Hippocampal formation (tissue), 2 donors: ENCODE measurements around the gene SGK2.
A peak's percentile ranks its signal among the peaks of the same experiment; 100 is the strongest.
"Not testable (repeated sequence)": the region's sequence is repeated elsewhere in the genome, so short reads cannot be mapped to it uniquely, and the experiment has no call there.

Experiments used
- DNase-seq, 2 donors: peaks; one replicate each; lab custom pipeline; 2025; lab: John Stamatoyannopoulos, UW

The SGK2 gene

DNA sequence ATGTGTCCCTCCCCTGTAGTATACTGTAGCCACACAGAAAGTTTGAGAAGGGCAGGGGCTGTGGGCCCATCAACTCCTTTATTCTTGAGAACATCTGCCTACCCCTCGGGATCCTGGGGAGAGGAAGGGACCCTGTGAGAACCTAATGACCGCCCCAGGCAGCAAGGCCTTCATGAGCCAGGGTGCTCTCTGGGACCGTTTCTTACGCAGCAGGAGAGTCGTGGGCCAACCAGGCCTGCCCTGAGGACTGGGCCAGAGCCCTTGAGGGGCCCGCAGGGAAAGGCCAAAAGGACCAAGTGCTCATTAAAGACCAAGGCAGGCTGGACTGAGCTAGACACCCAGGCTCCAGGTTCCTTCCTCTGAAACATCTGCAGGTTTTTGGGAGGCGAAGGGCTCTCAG is 5.2 kb downstream of the SGK2 start:
- DNase-seq, result no peak

DNA sequence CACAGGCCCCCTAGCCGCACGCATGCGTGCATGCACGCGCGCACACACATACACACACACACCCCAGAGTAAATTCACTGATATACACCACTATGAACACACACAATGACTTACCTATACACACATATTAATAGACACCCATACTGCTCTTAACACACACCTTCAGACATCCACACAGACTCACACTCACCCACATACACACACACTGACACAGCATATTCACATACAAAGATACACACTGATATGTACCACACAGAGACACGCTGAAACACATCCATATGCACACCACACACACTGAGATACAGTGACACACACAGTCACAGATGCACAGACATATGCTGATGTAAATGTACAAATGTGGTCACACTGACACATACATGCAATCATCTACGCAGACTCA is 5.6 kb downstream of the SGK2 start:
- no peak for DNase-seq

DNA sequence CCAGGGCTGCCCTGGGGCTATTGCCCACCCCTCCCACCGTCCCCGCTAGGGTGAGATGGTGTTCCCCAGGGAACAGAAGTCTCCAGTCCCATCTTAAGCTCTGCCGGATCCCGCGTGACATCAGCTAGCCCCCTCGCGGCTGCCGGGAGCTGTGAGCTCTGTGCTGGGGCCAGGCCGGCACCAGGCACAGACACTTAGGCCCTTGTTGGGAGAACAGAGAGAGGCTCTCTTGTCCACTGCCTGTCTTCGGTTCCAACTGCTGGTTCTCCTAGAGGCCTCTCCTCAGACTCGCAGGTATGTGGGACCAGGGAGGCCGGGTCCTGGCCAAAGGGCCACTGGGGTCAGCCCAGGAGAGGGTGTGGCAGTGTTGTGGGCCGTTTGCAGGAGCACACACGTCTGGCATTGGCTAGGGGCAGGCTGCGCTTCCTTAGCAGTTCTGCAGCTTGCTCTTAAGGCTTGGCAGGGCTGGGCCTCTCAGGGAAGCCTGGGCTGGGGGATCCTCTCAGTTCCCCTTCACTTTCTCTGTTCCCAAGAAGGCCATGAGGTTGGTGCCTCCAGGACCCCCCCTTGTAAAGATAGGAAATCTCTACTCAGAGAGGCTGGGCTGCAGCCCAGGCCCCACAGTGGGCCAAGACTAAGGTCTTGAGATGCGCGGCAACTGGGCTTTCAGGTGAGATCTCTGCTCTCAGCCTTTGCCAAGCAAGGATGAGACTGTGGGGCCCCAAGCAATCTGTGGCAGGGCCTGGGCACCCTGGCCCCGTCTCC is 6.3 kb downstream of the SGK2 start:
- DNase-seq, result peak; percentile 72 to 81

DNA sequence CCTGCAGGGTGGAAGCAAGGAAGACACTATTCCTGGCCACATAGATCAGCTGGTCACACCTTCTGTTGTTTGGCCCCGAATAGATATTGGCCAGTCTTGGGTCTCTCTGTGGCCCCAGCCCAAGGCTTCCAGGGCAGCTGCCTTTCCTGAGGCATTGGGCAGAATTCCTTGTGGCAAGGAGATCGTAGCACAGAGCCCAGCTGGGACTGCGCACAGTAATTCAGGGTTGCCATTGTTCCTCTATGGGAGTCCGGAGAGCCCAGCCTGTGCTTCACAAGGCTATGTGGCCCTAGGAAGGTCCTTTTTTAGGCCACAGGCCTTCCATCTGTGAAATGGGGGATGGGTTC is 6.9 kb downstream of the SGK2 start:
- DNase-seq, result peak in 1 of 2 donors; percentile 12

DNA sequence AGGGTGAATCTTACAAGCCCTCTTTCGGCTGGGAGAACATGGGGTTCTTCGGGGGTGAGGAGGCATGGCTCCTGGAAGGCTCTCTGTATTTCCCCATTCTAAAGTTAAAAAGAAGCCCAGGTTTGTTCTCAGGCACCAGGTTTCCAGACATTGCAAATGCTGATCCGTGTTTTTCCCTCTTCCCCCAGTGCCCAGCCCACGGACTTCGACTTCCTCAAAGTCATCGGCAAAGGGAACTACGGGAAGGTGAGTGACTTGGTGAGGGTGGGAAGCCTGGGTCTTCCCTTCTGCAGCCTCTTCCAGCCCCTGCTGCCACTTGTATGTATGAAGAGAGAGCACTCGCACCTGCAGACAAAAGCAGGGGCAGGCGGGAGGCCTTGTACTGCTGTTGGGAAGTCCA is 8.7 kb downstream of the SGK2 start:
- DNase-seq, result no peak

DNA sequence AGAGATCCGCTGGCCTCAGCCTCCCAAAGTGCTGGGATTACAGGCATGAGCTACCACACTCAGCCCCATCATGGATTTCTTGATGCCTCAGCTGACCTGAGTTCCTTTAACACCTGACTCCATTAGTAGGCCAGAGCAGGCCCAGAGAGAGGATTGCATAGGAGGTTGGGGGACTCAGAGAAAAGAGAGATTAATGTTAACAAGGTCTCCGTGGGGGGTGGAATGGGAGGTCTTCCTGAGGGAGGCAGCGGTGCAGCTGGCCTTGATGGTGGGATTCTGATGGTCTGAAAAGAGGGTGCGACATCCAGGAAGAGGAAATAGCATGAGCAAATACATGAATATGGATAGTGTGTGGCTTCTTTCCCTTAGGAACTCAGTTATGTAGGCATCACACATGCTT is 9.9 kb downstream of the SGK2 start:
- DNase-seq, result no peak

DNA sequence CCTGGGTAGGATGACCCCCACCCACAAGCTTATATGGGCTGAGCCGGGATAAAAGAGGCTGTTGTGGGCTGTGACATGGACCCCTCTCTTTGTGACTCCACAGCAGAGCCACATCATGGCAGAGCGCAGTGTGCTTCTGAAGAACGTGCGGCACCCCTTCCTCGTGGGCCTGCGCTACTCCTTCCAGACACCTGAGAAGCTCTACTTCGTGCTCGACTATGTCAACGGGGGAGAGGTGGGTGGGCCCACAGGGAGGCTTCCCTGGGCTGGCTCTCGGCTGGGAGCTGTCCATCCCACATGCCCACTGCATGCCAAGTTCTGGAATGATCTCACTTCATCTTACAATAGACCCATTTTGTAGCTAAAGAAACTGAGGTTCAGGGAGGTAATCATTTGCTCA is 10.5 kb downstream of the SGK2 start:
- DNase-seq, result no peak

DNA sequence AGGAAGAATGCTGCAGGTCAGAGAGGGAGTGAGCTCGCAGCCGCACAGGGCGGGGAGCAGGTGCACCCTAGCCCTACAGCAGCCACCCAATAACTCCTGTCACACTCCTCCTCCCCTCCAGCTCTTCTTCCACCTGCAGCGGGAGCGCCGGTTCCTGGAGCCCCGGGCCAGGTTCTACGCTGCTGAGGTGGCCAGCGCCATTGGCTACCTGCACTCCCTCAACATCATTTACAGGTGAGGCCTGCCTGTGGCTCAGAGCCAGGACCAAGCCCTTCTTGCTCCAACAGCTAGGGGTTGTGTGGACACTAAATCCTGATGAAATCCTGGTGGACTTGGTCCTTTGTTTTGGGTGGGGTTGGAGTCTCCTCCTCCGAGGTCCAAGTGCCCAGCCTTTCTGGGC is 11.7 kb downstream of the SGK2 start:
- no peak for DNase-seq

DNA sequence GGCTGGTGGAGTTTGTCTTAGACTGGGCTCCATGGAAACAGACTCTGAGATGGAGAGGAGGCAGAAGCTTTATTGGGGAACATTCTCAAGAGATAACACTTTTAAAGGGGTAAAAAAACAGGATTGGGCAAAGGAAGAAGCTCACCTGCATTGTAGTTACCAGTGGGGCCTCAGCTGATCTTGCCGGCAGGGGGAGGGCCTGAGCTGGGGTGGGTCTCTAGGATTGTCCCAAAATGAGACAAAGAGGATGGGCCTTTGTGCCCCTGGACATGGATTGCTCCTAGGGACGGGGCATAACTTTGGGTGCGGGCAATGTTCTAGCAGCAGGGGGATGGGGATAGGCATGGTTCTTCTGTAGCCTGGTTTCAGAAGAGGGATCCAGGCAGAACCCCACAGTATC is 12.5 kb downstream of the SGK2 start:
- no peak for DNase-seq

DNA sequence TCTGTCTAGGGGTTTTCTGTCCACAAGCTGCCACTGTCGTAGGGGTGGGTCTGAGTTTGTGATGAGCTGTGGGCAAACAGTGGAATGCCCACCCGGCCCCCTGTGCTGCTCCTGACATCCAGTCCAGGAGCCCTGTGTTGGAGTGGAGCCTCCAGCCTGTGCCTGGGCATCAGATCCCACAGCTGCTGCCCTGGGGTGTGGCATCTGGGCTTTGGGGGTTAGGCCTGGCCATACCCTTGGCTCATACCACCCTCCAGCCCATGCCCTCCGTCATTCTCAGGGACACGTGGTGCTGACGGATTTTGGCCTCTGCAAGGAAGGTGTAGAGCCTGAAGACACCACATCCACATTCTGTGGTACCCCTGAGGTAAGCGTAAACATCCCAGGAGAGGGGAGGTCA is 12.9 kb downstream of the SGK2 start:
- no peak for DNase-seq

DNA sequence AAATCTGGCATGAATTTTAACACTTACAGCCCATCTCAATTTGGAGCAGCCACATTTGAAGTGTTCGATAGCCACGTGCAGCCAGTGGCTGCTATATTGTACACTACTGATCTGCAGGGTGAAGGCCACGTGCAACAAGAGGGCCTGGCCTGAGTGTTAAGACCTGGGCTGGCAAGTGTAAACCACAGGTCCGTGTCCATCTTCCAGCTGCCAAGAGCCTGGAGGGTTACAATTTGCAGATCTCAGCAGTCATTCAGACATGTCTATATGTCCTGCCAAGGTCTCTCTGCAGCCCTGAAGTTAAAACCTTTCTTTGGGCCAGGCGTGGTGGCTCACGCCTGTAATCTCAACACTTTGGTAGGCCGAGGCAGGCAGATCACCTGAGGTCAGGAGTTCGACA is 14.1 kb downstream of the SGK2 start:
- DNase-seq, result no peak

DNA sequence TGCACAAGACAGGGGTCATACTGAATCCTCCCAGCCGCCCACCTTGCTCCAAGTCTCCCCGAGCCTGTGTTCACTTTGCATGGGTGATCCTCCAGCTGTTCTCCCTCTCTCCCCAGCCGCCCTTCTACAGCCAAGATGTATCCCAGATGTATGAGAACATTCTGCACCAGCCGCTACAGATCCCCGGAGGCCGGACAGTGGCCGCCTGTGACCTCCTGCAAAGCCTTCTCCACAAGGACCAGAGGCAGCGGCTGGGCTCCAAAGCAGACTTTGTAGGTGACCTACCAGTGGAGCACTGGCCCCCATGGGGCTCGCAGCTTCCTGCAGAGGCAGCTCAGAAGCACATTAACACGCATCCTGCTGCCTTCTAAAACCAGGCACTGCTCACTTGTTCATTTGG is 17.3 kb downstream of the SGK2 start:
- no peak for DNase-seq

DNA sequence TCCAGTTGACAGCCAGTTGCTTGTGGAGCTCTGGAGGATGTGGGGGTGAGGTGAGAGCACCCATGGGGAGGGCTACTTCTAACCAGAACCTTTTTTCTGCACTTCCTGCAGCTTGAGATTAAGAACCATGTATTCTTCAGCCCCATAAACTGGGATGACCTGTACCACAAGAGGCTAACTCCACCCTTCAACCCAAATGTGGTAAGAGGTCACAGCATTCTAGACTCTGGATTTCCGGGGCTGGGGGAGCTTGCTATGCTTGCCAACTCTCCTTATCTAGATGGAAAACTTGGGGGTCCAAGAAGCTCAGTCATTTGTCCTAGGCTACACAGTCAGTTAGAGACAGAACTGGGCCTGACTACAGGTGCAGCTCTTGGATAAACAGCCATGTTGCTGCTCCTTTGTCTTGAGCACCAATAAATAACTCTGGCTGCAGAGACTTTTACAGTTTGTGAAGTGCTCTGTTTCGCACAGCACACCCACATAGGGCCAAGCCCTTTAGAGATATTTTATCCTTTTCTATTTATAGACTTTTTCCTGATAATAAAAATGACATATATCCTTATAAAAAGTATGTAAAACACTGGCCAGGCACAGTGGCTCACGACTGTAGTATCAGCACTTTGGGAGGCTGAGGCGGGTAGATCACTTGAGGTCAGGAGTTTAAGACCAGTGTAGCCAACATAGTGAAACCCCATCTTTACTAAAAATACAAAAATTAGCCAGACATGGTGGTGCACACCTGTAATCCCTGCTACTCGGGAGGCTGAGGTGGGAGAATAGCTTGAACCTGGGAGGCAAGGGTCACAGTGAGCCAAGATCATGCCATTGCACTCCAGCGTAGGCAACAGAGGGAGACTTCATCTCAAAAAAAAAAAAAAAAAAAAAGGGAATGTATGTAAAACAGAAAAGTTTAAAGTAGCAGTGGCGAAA is 21.3 kb downstream of the SGK2 start:
- no peak for DNase-seq

DNA sequence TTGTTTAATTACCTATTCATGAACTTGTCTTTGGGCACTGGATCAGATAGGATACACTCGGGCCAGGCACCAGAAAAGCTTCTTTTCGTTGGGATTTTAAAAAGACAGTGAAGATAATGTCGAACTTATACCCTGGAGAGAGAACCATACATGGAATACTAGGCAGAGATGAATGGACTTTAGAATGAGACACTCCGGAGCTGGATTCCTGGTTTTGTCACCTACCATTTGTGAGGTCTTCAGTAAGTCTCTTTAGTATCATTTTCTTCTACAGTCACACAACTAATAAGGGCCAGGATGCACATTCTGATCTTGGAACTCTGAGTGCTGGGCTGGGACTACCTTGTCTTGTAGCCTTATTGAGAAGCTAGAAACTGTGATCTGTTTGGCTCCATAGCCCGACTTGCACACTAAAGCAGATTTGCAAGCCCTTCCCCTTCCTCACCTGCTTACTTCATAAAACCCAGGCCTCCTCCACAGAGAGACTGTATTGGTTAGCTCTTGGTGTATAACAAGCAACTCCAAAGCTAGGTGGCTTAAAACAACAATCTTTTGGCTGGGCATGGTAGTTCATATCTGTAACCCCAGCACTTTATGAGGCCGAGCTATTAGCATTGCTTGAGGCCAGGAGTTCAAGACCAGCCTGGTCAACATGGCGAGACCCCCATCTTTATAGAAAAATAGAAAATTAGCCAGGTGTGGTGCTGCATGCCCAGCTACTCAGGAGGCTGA is 24.5 kb downstream of the SGK2 start:
- DNase-seq, result no peak

DNA sequence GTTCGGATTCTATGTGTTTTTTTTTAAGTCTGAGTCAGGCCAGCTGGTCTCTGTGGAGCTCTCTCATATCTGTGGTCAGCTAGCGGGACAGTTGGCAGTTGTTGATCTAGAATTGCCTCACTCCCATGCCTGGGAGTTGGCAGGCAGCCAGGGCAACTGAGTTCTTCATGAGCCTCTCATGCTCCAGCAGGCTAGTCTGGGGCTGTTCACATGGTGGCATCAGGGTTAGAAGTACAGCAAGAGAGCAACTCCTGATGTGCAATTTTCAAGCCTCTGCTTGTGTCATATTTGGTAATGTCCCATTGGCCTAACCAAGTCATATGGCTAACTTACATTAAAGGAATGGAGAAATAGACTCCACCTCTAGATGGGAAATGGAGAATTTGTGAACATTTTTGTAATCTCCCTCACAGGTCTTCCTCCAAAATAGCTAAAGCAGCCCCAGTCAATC is 25.2 kb downstream of the SGK2 start:
- DNase-seq, result peak in 1 of 2 donors; percentile 46

DNA sequence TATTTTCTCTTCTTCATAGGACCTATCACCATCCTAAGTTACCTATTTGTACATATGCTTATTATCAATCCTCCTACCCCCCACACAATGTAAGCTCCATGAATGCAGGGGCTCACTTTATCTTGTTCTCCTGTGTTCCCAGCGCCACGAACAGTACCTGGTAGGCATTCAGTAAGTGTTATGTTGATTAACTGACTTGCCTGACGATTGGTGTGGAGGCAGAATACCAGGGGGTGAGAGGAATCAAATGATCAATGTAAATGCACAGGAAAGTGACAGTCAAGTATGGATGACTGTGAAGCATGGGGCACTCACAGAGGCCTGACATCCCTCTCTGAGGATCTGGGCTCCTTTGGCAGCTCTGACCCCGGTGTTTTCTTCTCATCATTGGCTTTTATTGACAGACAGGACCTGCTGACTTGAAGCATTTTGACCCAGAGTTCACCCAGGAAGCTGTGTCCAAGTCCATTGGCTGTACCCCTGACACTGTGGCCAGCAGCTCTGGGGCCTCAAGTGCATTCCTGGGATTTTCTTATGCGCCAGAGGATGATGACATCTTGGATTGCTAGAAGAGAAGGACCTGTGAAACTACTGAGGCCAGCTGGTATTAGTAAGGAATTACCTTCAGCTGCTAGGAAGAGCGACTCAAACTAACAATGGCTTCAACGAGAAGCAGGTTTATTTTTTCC is 25.8 kb downstream of the SGK2 start:
- no peak for DNase-seq

DNA sequence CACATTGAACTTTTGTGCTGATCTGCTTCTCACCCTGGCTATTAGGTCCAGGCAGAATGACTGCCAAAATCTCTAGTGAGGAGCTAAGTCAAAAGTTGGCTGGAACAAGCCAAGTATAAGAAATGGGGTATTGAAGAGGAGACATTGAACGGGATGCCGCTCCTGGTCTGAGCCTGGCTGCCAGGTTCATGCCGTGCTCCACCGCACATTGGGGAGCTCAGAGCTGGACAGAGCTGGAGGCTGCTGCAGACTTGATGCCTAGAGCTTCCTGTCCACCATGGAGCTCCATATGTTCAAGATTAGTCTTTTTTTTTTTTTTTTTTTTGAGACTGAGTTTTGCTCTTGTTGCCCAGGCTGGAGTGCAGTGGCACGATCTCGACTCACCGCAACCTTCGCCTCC is 27.8 kb downstream of the SGK2 start:
- DNase-seq, result no peak

DNA sequence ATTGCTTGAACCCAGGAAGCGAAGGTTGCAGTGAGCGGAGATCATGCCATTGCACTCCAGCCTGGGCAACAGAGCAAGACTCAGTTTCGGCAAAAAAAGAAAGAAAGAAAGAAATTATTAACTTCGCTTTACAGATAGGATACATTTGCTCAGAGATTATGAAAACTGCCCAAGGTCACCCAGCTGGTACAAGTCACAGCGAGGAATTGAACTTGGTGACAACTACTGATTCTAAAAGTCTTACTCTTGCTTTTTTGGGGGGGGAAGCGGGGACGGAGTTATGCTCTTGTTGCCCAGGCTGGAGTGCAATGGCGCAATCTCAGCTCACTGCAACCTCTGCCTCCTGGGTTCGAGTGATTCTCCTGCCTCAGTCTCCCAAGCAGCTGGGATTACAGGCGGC is 29.7 kb downstream of the SGK2 start:
- not testable (repeated sequence) for DNase-seq

DNA sequence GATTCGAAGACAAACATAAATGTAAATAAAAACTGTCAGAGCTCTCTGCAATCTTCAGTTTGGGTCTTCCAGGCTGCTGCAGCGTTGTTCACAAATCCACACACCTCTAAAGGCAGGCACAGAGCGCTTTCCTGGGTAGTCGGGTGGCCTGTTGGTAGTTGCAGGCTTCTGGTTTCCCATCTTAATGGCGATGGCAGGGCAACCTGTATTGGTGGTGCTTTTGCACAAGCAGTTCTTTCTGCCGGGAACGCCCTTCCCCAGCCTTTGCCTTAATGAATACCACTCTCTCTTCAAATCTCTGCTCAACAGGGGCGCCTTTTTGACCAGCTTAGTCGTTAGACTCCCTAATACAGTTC is 31.2 kb downstream of the SGK2 start:
- DNase-seq, result no peak

DNA sequence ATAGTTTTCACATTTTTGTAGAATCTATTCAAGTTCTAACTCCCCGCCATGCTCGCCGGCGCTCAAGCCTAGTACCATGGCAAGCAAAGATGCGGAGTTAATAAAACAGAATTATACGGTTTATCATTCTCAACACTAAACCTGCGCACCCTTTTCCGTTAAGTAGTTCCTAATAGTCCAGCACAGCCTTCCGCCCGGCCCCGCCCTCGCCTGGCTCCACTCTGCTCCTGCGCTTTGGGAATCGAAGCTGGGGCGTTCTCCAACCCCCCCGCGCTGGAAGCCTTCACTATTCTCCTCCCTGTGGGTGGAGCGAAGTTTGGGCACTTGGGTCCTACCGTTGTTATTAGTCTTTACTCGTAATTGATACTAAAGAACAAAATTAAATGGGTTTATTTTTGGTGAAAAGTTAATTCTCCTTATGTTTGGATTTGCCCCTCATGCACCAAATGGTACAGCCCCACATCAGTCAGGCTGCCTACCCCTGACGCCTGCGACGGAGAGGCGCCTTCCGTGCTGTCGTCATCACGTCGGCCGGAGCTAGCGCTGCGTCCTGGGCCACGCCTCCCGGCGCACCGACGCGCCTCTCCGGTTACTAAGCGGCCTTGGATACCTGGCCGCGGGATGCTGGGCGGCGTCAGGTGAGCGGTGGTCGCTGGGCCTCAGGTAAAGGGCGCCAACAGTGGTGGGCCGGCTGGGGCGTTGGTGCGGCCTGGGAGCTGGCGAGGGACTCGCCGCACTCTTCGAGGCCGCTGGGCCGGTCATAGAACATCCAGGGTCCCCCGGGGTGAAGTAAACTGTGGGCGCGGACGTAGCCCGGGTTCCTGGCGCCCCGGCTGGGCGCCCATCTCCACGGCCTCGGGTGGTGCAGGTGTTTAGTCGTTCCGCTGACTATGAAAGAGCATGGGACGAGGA is 31.8 kb downstream of the SGK2 start, which contains the start of gene IFT52:
TSS of gene IFT52 (plus strand) at position 546 of the 912 bp plus-strand sequence. CDS start 3,762 bp downstream, outside the sequence.
- peak; percentile 93 to 96 for DNase-seq

DNA sequence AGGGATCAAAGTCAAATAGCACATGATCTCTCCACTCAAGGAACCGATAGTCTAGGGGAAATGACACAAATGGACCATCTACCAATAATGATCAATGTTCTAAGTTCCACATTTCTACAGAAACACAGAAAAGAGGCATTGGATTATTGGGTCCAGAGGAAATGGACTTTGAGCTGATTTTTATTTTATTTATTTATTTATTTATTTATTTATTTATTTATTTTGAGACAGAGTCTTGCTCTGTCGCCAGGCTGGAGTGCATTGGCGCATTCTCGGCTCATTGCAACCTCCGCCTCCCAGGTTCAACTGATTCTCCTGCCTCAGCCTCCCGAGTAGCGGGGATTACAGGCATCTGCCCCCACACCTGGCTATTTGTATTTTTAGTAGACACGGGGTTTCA is 43.1 kb downstream of the SGK2 start:
- DNase-seq, result not testable (repeated sequence)
